Femur (tissue), 1 donor: ENCODE results near the gene NALF2.

ENCODE experiments used
- DNase-seq: peaks from one replicate; pipeline ENCODE4 v3.0.0-alpha.2; 2017

Gene NALF2

DNA sequence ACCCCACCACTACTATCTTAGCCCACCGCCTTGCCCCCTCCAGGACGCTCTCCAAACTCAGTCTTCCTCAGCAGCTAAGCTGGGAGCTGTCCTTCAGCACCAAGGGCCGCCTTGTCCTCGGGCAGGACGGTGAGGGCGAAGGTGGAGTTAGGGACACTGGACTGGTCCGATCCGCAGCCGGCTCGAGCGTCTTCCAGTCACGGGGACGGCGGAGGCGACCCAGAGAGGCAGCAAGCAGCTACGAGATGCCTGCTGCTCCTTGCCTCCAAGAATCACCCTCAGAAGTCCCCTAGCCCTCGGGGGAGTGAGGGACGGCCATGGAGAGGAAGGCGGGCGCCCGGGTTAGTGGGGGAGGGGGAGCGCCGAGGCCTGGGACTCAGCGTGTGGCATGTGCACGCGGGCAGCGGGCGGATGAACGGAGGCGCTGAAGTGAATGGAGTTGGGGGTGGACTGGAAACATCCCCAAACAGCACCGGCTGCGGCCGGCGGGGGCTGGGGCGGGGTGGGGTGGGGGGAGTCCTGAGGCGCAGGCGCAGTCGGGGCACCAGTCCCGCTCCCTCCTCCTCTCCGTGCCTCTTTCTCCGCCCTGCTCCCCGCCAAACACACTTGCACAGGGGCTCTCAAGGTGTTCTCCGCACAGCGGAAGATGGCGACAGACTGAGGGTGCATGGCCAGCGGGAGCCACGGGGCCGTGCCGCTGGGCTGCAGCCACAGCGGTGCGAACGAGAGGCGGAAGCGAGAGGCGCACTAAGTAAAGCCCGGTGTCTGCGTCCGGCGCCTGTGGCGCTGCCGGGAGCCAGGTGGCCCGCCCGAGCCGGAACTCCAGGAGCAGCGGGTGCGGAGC, at the start of gene NALF2:
TSS of gene NALF2 (plus strand) at position 545 of the 844 bp plus-strand sequence. CDS start 957 bp downstream, outside the sequence.
- peak; percentile 77 for DNase-seq

DNA sequence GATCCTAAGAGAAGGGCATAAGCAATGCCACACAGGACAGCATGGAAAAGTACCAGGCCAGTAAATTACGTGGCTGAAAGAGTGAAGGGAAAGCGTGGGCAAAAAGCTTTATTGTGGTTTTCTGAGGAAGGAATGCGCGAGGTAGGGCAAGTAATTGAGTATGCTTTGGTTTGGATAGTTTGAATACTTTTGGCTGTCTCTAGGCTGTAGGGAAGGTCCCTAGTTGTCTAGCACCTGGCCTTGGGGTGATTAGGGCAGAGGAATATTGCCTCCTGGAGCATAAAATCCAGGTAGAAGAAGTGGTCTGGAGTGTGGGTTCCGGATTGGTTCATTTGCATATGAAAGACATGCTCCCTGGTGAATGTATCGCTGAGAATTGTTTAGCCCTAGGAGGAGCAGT, 46.4 kb upstream of the NALF2 start:
- no peak for DNase-seq

DNA sequence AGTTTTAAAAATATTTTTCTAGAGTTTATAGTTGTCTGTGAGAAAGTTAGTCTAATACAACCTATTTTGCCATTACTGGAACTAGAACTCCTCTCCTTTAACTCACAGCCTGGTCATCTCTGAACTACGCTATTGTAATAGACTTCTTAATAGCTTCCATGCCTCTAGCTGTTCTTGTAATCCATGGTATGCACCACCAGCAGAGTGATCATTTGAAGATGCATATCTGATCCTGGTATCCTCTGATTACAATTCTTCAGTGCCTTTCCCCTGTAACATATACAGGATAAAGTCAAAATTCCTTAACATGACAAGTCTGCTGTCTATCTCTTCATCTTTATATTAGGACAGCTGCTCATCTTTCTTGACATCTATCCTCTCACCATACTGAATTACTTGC, 37.6 kb upstream of the NALF2 start:
- DNase-seq: no peak

GRCh38 chrX:69469975-69470374, 34.2 kb upstream of the NALF2 start:
- DNase-seq: no peak

- no peak for DNase-seq
These were observed 14.5 kb upstream of the NALF2 start for GRCh38 chrX:69489625-69490024.

GRCh38 chrX:69493193-69493592, 10.9 kb upstream of the NALF2 start:
- no peak for DNase-seq

DNA sequence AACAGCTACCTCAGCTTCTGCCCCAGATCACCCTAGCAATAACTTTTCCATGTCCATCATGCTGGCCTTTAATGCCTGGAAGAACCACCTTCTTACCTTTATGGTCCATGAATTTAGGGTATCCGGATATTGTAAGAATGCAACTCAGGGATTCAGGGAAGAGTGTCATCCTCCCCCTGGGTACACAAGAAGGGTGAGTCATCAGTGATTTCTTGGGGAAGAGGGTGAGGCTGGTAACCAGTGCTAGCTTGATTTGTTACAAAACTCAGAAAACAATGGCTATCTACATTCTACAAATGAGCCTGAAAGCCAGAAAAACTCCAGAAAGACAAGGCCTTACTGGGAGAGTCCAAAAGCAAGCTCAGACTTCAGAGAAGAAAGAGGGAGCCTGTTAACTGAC, 10.4 kb upstream of the NALF2 start:
- DNase-seq: no peak

- no peak for DNase-seq
These were observed 7.9 kb upstream of the NALF2 start for GRCh38 chrX:69496183-69496582.

GRCh38 chrX:69501429-69501828, 2.7 kb upstream of the NALF2 start:
- no peak for DNase-seq

- no peak for DNase-seq
These were observed 821 bp upstream of the NALF2 start for GRCh38 chrX:69503228-69503781.

GRCh38 chrX:69504626-69505612, 793 bp downstream of the NALF2 start:
- DNase-seq: no peak

- no peak for DNase-seq
These were observed 1.9 kb downstream of the NALF2 start for GRCh38 chrX:69505772-69506616.

DNA sequence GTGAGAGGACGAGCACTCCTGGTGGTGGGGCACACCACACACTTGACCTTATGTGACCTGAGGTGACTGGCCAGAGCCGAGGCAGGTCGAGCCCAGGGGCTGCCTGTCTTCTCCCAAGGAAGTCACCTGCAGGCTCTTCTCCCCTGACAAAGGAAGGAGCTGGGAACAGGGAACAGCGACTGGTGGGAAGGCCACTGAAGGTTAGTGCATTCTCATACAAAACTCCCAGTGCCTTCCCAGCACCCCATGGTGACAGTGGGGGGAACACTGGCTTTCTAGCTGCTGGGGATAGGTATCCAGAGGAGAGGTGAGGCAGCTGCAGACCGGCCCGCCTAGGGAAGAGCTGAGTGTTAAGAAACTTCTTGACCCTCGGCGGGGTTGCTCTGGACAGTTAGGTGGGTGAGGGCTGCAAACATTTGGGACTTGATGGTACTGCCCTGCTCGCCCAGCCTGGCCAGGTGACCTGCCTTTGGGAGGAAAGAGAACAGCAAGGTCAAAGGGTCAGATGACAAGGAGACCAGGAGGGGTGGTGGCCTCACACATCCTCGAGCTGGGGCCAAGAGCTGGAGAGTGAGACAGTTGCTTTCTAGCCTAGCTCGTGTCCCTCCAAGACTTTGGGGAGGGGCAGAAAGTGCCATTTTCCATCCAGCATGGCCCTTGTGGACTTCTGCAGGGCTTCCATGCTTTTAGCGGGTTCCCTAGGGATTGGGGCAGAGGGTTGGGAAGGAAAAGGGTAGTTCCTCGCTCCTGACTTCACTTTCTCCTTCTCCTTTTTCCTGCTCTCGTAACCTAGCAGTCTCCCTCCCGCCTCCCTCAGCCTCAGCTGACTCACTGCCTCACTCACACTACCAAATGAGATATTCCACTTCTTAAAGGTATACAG, 2.7 kb downstream of the NALF2 start:
- DNase-seq: no peak

- no peak for DNase-seq
These were observed 3.3 kb downstream of the NALF2 start for GRCh38 chrX:69507500-69507789.

DNA sequence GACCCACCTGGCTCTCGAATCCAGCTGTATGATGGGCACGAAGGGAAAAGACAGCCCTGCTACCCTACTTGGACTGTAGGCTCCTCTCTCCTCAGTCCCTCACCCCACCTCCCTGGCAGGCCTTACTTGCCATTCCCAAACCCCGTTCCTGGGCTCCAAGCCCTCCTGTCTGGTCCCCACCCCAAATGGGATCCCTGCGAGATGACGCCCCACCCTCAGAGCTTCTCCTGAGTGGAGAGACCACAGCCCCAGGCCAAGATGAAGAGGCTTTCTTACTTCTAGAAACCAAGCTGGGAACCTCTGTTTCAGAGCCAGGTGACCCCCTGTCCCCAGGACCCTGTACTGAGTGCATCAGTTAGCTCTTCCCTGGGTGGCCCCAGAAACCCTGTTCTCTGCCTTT, 4.5 kb downstream of the NALF2 start:
- no peak for DNase-seq

GRCh38 chrX:69510137-69510715, 6.1 kb downstream of the NALF2 start:
- DNase-seq: no peak

DNA sequence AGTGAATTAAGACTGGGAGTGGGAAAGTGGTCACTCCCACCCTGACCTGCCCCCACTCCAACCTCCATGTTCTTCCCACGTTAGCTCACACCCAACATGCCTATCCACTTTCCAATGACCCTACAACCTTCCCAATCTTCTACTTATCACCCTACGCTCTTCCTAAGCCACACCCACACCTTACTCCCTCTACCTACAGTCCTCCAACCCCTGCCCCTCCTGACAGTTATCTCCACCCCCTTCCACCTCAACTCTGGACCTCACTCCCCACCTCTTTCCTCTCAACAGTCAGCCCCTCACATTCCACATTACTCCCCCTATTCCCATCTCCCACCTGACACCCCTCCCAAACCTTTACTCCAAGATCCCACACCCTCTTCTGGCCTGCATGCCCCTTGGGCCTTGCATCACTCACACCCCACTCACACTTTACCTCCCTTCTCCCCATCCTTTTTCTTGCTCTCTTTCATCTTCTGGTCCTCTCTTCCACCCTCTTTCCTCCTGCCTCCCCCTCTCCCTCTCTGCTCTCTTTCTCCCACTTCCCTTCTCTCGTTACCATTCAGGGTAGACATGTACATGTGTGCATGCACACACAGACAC, 6.9 kb downstream of the NALF2 start:
- no peak for DNase-seq

DNA sequence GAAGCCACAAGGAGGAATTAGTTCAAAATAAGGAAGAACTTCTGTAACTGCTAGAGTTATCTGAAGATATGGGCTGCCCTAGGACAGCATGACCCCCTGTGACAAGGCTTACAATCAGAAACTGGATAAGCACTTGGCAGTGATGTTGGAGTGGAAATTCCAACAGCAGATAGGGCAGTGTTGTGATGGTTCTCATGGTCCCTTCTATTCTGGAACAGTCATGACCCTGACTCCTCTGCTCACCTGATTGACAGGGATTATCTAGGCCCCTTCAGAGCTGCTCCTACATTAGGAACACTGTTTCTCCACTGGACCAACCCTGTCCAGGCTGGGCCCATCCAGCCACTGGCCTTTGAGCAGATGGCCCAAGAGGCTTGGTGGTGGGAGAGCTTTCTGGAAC, 17.9 kb downstream of the NALF2 start:
- DNase-seq: no peak

GRCh38 chrX:69523314-69523713, 19.2 kb downstream of the NALF2 start:
- no peak for DNase-seq

- no peak for DNase-seq
These were observed 20.7 kb downstream of the NALF2 start for GRCh38 chrX:69524781-69525363.
